Right renal pelvis (tissue), 4 donors: Measurements from ENCODE around the gene ASIC2. TPM values are rescaled to one million over a fixed set of nuclear protein-coding genes. Genes with fewer than 3 reads are reported as not detected.

Source experiments
- DNase-seq, 4 donors: peaks; one replicate each; pipeline ENCODE4 v3.0.0-alpha.2; 2013; ENCODE audit warnings: low read depth in 4 of 4, low spot score in 3 of 4, missing footprints in 1 of 4
- polyA plus RNA-seq, 4 donors: library from polyadenylated mRNA; unstranded; fragments of 120-200 nt; gene quantifications; one replicate each; pipeline ENCODE4 v1.2.1, GENCODE V29; 2013; ENCODE audit not compliant: insufficient read length in 4 of 4

Gene ASIC2
- polyA plus RNA-seq, 4 donors: 3.3 to 3.7 (median 3.5) TPM

DNA sequence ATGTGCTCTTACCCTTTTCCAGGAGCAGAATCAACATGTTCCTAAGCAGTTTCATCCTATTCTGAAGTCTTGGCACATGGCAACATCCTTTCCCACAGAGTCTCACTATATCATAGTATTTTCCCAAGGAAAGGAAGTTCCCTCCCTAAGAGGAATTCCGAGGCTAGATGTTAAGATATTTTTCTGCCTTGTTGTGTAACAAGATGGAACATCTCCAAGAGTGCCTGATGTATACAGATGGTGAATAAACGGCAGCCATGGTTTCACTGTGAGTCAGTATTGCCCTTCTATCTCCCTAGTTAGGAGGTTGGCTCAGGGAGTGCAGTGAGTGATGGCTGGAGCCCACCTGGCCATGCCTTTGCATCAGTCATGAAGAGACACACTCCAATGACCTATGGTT is 253.2 kb downstream of the ASIC2 start:
- DNase-seq: no peak

DNA sequence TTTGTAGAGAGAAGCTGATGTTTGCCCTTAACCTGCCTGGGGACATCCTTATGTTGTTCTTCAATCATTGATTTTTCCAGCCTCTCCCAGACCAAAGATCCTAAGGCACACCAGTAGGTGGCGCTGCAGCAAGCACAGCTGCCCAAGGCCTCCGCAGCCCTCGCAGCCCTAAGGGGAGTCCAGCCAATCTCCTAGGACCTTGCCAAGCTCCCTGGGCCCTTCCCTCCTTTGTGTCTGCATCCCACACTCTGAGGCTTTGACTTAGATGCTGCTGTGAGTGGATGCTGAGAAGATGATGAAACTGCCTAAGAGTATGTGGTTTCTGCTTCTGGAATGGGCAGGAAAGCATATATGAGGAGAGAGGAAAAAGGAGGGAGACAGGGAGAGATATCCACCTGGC is 254.4 kb downstream of the ASIC2 start:
- peak in 1 of 4 donors; percentile 26 for DNase-seq

DNA sequence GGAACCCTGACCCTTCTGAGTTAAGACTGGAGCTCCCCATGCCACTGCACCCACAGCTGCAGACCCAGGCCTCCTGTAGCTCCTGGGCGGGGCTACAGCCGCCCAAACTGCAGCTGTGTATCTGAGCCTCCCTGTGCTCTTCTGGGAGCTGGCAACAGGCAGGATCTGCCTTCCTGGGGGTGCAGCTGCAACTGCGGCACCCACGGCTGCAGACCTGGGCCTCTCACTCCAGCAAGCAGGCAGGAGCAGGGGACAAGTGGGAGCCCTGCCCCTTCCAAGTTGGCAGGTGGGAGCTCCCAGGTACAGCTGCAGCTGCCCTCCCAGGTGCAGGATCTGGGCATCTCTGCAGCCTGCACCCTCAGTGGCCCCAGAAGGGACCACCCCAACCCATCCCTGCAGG is 259.9 kb downstream of the ASIC2 start:
- DNase-seq: no peak

DNA sequence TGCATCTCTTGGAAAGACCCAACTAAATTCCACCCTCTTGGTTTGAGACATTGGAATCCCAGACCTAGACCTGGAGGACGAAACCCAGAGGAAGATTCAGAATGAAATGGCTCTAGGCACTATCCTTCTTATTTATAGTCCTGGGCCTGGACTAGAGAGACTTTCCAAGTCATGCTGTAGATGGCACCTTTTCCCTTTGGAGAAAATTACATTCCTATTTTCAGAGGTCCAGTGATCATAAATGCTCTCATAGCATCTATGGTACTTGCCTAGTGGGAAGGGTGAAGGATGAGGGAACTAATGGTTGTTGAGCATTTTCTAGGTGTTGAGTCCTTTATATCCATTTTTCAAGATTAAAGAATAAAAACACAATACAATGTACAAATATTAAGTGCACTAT is 264.3 kb downstream of the ASIC2 start:
- no peak for DNase-seq

DNA sequence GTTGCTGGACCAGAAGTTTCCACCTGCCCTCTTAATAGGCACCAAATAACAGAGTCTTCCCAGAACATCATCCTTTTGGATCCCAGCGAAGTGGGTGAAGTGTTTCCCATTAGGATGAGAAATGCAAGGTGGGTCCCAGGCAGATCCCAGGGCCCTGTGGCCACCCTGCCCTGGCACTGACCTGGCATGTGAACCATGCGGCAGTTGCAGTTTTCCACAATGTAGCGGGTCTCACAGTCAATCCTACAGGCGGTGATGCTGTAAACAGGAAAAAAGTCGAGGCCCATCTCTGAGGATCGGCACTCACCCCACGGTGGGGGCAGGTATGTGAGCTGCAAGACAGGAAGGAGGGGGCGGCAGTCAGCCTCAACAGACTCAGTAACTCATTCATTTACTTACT is 265.0 kb downstream of the ASIC2 start:
- no peak for DNase-seq

- DNase-seq: no peak
Observed at GRCh38 chr17:33024688-33025486, 268.2 kb downstream of the ASIC2 start.

GRCh38 chr17:33023790-33024189 is 269.3 kb downstream of the ASIC2 start:
- no peak for DNase-seq

- DNase-seq: no peak
Observed at GRCh38 chr17:33021731-33022408, 271.2 kb downstream of the ASIC2 start.

- no peak for DNase-seq
Observed at GRCh38 chr17:33019161-33019890, 273.8 kb downstream of the ASIC2 start.

- DNase-seq: no peak
Observed at GRCh38 chr17:33017366-33017765, 275.7 kb downstream of the ASIC2 start.

- no peak for DNase-seq
Observed at GRCh38 chr17:33016920-33017319, 276.2 kb downstream of the ASIC2 start.

GRCh38 chr17:33015716-33016346 is 277.3 kb downstream of the ASIC2 start:
- DNase-seq: no peak

DNA sequence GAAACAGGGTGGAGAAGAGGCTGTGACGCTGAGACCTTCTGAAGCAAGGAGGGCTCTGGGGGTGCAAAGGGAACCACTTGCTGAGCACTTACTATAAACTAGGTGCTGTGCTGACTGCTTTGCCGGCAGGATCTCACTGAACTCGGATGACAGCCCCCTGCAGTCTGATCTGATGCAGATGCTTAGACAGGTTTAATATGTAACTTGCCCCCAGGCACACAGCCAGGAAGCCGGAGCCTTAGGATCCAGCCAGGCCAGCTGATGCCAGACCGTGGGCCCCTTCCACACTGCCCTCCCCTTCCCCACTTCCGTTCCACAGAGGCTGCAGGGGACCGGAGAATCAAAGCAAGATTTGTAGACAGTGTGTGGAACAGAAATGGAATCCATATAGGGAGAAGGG is 278.3 kb downstream of the ASIC2 start:
- DNase-seq: peak in 3 of 4 donors; percentile 7 to 26 (median 17)

DNA sequence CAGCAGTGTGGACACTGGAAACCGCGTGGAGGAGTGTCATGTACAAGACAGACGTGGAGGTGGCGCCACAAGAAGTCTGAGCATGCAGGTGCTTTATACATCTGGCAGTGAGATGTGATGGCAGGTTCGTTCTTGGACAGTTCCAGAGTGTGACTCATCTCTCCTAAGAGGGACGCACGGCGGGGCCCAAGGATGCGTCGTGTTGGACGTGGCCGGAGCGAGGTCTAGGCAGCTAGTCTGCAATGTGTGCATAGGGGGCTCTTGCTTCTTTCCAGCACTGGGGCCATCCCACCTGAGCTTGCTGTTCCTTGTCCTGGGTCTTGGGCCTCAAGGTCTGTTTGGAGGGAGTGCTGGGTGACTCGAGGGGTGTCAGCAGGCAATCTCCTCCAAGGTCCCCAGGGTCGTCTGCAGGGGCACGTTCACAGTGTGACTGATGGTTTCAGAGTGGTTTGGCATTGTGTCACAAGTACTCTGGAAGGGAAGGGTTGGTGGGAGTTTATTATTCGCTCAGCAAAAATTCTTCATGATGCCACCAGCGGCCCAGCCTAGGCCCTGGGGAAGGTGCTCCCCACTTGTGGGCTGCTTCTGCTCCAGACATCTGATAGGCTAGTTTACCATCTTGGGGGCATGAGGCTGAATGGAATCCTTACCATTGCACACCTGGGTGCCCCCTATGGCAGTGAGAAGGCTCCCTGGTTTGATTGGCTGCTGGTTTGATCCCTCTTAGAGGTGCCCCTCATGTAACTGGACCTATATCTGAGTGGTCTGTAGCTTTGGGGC is 279.3 kb downstream of the ASIC2 start:
- no peak for DNase-seq

GRCh38 chr17:33012522-33013033 is 280.5 kb downstream of the ASIC2 start:
- no peak for DNase-seq

DNA sequence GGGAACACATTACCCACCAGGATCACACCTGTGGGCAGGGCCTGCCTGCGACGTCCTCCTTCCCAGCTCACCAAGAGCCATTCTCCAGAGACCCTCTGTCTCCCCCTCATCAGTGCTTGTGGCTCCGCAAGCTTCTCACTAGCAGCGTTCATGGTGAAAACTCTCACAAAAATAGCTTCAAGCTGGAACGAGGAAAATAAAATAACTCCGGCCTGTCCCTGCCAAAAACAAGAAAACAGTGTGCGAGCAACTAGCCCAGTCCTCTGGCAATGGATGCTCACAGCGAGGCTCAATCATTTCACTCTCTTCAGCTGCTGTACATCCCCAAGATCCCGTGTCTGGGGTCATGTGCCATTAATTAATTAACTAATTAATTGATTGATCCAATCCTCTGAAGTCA is 283.5 kb downstream of the ASIC2 start:
- no peak for DNase-seq

DNA sequence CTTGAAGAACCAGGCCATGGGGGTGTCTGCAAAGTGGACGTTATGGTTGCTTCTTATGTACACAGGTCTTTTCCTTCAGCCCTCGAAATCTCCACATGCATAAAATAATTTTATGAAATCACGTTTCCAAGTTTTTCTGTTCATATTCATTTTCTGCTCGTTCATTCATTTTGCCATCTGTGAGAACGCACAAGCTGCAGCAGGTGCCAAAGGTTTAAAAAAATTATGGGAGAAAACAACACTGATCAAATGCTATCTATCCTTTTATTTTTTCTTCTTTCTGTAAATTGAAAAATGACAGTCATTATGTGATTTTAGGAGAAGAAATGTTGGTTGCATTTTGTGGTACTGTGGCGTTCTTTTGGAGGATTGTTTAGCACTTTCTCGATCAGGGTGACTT is 285.9 kb downstream of the ASIC2 start:
- no peak for DNase-seq

DNA sequence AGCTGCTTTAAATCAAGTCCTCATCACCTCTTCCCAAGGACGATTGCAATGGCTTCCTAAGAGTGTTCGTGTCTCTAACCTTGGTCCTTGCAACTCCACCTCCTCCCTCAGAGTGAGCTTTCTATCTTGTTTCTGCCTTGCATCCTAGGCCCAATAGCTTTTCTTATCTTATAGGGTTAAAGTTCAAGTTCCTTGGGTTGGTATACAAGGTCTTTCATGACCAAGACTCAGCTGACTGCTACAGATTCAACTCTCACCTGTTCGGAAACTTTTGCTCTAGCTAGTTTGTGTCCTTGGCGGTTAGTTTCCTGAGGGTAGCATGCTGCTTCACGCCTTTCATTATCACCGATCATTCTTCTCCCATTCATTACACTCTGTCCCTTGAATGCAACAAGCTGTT is 290.8 kb downstream of the ASIC2 start:
- no peak for DNase-seq

DNA sequence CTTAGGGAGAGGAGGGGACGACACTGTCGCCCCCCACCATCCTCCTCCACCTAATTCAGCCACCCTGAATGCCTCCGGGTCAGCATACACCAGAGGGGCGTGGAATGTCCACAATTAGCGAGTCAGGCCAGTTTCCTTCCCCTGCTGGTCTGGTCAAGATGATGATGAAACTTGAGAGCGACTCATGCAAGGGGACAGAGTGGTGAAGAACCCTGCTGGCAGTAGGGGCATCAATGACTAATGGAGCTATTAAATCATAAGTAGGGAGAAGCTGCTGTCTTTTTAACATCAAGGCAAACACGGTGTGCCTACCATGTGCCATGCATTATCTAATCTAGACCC is 294.2 kb downstream of the ASIC2 start:
- no peak for DNase-seq
